HL-60 (cell line): Measurements from ENCODE around the gene LRRTM2.

ENCODE experiments used
- DNase-seq, 2 experiments: peaks; one replicate each; pipeline ENCODE4 v3.0.0-alpha.2; 2010 to 2020; ENCODE audit warnings: low read depth in 1 of 2, low spot score in 1 of 2
- H3K27ac ChIP-seq: fragments of 250-450 bp; sonication (Bioruptor Pico); replicated peaks from 2 replicates; pipeline ENCODE4 v1.5.1; 2020; ENCODE audit warnings: mild to moderate bottlenecking, moderate library complexity
- H3K27me3 ChIP-seq: fragments of 250-450 bp; sonication (Bioruptor Pico); 2 replicates; pipeline ENCODE4 v1.5.1; 2021; ENCODE audit warnings: mild to moderate bottlenecking, moderate library complexity; ENCODE audit not compliant: insufficient read depth, poor library complexity, severe bottlenecking
- H3K4me3 ChIP-seq: replicated peaks from 2 replicates; pipeline ENCODE4 v1.5.1; 2011; ENCODE audit warnings: mild to moderate bottlenecking, control low read depth, low read length; ENCODE audit not compliant: insufficient read depth
- CTCF ChIP-seq: IDR thresholded peaks from one replicate; pipeline ENCODE4 v1.5.1; 2011; ENCODE audit warnings: low read length, control low read depth, inconsistent platforms; ENCODE audit not compliant: insufficient read depth
- GABPA ChIP-seq: IDR thresholded peaks from 2 replicates; pipeline ENCODE4 v1.6.1; 2012; ENCODE audit warnings: low read depth
- POLR2AphosphoS5 ChIP-seq: IDR thresholded peaks from 2 replicates; pipeline ENCODE4 v1.6.1; 2012; ENCODE audit warnings: low read depth
- REST ChIP-seq: IDR thresholded peaks from 2 replicates; pipeline ENCODE4 v1.6.1; 2012; ENCODE audit warnings: low read depth; ENCODE audit not compliant: insufficient replicate concordance
- SPI1 ChIP-seq: IDR thresholded peaks from 2 replicates; pipeline ENCODE4 v1.6.1; 2012; ENCODE audit warnings: low read depth, mild to moderate bottlenecking, borderline replicate concordance

Gene LRRTM2

DNA sequence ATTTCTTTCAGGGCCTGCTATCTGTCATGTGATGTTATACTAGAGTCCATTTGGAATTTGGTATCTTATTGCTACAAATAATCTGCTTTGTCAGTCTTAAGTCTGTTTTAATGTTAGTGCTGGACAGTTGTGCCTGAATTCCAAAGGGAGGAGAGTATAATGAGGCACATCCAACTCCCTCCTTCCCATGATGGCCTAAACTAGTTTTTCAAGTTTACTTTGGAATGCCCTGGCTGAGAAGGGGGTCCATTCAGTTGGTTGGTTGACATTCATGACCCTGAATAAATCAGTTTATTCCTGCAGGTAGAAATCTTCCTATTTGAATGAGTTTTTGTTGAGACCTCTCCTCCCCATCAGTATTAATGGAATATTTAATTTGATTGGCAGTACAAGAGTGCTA is 9.4 kb upstream of the LRRTM2 start:
- no peak overlapping the region for H3K4me3 ChIP-seq
- DNase-seq, result no peak
- H3K27me3 ChIP-seq, result no peaks in the 10 kb centered on the region
- H3K27ac ChIP-seq, result no peak overlapping the region
- TF ChIP-seq CTCF (no peak), POLR2AphosphoS5 (no peak), SPI1 (no peak), REST (no peak), GABPA (no peak)

- DNase-seq, result no peak
- no peak overlapping the region for H3K4me3 ChIP-seq
- no peaks in the 10 kb centered on the region for H3K27me3 ChIP-seq
- H3K27ac ChIP-seq, result no peak overlapping the region
- TF ChIP-seq POLR2AphosphoS5 (no peak), SPI1 (no peak), REST (no peak), GABPA (no peak), CTCF (no peak)
Observed at GRCh38 chr5:138884094-138884493, 9.0 kb upstream of the LRRTM2 start.

- no peak for DNase-seq
Observed at GRCh38 chr5:138883211-138883610, 8.1 kb upstream of the LRRTM2 start.

More at GRCh38 chr5:138883211-138883610, 8.1 kb upstream of the LRRTM2 start:
- Histone ChIP-seq H3K27me3 (no peaks in the 10 kb centered on the region), H3K27ac (no peak overlapping the region), H3K4me3 (no peak overlapping the region)
- TF ChIP-seq SPI1 (no peak), GABPA (no peak), CTCF (no peak), POLR2AphosphoS5 (no peak), REST (no peak)
